ENCODE measurements around the gene DCLK1.

DNA sequence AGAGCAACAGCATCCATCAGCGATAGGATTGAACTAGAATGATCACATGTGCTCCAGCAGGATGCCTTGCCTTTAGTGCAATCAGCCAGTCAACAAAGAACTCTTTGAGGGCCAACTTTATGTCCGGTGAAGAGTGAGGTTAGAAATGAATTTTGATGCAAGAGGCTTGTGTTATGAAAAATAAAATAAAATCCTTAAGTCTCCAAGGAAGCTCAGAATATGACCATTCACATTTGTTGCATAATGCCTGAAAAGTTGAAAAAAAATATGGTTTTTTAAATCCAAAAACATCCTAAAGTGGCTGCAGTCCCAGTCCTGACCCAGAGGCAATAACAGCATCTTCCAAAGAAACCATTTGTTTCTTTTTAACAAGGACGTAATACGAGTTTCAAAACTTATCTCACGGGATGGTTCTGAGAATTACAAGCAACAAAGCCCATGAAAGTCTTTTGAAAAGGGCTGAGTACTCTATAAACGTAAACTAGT lies 61.3 kb downstream of the DCLK1 start:
- no peak for TF ChIP-seq EZH2 (IDR thresholded peaks at IDR 0.05; ENCODE audit: insufficient read depth, poor library complexity, severe bottlenecking)
- no peak for TF ChIP-seq EZH2phosphoT487 (IDR thresholded peaks at IDR 0.05; ENCODE audit: insufficient read depth, low read depth)
